Panc1 (cell line): ENCODE data around the gene TPBG.

ENCODE experiments used
- POLR2AphosphoS5 ChIP-seq: IDR thresholded peaks from 2 replicates; pipeline ENCODE4 v1.6.1; 2012; ENCODE audit warnings: mild to moderate bottlenecking, low read depth, low read length, moderate library complexity
- TCF7L2 ChIP-seq: IDR thresholded peaks from 2 replicates; pipeline ENCODE4 v1.6.1; 2011; ENCODE audit warnings: mild to moderate bottlenecking, low read depth, low read length, inconsistent platforms
- TF ChIP-seq, protein P1 (sequence below): fragments of 450-650 bp; IDR thresholded peaks from 2 replicates; pipeline ENCODE4 v1.5.1; 2017; ENCODE audit warnings: mild to moderate bottlenecking
- TF ChIP-seq, protein P2 (sequence below), 2 experiments: IDR thresholded peaks; 2 replicates each; pipeline ENCODE4 v1.6.1; 2011 to 2012; ENCODE audit warnings: low read depth in 2 of 2, control low read depth in 1 of 2, low read length in 1 of 2, mild to moderate bottlenecking in 1 of 2, moderate library complexity in 1 of 2; ENCODE audit not compliant: insufficient read depth in 1 of 2

GRCh38 chr6:82330171-82330804 lies 33.3 kb upstream of the TPBG start:
- TF ChIP-seq, protein P1, sequence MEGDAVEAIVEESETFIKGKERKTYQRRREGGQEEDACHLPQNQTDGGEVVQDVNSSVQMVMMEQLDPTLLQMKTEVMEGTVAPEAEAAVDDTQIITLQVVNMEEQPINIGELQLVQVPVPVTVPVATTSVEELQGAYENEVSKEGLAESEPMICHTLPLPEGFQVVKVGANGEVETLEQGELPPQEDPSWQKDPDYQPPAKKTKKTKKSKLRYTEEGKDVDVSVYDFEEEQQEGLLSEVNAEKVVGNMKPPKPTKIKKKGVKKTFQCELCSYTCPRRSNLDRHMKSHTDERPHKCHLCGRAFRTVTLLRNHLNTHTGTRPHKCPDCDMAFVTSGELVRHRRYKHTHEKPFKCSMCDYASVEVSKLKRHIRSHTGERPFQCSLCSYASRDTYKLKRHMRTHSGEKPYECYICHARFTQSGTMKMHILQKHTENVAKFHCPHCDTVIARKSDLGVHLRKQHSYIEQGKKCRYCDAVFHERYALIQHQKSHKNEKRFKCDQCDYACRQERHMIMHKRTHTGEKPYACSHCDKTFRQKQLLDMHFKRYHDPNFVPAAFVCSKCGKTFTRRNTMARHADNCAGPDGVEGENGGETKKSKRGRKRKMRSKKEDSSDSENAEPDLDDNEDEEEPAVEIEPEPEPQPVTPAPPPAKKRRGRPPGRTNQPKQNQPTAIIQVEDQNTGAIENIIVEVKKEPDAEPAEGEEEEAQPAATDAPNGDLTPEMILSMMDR, result no peak
- TF ChIP-seq, protein P2, sequence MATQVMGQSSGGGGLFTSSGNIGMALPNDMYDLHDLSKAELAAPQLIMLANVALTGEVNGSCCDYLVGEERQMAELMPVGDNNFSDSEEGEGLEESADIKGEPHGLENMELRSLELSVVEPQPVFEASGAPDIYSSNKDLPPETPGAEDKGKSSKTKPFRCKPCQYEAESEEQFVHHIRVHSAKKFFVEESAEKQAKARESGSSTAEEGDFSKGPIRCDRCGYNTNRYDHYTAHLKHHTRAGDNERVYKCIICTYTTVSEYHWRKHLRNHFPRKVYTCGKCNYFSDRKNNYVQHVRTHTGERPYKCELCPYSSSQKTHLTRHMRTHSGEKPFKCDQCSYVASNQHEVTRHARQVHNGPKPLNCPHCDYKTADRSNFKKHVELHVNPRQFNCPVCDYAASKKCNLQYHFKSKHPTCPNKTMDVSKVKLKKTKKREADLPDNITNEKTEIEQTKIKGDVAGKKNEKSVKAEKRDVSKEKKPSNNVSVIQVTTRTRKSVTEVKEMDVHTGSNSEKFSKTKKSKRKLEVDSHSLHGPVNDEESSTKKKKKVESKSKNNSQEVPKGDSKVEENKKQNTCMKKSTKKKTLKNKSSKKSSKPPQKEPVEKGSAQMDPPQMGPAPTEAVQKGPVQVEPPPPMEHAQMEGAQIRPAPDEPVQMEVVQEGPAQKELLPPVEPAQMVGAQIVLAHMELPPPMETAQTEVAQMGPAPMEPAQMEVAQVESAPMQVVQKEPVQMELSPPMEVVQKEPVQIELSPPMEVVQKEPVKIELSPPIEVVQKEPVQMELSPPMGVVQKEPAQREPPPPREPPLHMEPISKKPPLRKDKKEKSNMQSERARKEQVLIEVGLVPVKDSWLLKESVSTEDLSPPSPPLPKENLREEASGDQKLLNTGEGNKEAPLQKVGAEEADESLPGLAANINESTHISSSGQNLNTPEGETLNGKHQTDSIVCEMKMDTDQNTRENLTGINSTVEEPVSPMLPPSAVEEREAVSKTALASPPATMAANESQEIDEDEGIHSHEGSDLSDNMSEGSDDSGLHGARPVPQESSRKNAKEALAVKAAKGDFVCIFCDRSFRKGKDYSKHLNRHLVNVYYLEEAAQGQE (IDR thresholded peaks at IDR 0.05; ENCODE audit: insufficient read depth in 1 of 2, low read depth in 2 of 2, low read length in 1 of 2), result no peak
- TF ChIP-seq TCF7L2 (no peak), POLR2AphosphoS5 (no peak)
